Fibroblast of peridontal ligament (primary cell): ENCODE measurements around the gene PRPF6.
A peak's percentile ranks its signal among the peaks of the same experiment; 100 is the strongest.
"Not testable (repeated sequence)": the region's sequence is repeated elsewhere in the genome, so short reads cannot be mapped to it uniquely, and the experiment has no call there.

Experiments
- DNase-seq: peaks from one replicate; pipeline ENCODE4 v3.0.0-alpha.2; 2010; ENCODE audit errors: extremely low read depth

PRPF6 gene

GRCh38 chr20:63973636-63974401, 7.1 kb upstream of the PRPF6 start:
- peak; percentile 78 for DNase-seq

DNA sequence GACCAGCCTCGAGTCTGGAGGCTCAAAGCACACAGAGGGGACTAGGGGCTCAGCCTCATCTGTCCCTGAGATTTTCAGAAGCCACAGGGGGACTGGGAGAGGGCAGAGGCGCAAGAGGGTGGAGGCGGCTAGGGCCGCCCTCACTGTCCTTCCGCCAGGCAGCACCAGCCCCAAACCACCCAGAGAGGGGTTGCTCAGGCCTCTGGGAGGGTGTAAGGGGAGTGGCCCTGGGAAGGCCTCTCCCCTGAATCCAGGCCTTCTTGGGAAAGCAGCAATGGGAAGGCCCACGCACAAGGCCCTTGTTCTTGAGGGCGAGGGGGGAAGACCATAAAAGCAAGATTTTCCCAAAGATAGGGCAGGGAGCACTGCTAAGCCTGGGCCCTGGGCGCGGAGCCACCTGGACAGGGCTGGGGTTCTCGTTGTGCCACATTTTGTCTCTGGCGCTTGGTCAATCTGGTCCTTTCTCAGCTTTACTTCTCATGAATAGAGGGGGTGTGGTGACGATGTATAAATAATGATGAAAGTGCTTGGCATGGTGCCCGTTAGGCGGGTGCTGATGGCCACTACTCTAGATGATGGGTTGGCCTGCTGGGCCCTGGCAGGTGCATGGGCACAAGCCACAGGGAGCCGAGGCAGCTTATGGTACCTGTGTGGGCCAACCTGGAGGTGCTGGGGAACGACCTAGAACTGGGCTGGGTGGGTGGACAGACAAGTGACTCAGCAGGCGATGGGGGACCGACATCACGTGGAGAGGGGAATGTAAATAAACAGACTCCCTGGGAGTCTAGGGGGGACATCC, 6.3 kb upstream of the PRPF6 start:
- DNase-seq = no peak

DNA sequence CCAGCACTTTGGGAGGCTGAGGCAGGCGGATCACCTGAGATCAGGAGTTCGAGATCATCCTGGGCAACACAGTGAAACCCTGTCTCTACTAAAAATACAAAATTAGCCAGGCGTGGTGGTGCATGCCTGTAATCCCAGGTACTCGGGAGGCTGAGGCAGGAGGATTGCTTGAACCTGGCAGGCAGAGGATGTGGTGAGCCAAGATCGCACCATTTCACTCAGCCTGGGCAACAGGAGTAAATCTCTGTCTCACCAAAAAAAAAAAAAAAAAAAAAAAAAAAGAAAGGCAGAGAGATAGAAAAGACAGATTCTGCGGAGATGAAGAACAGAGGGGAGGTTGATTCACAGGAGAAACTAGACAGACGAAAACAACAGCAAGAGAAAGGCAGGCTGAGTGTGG, 4.4 kb upstream of the PRPF6 start:
- not testable (repeated sequence) for DNase-seq

DNA sequence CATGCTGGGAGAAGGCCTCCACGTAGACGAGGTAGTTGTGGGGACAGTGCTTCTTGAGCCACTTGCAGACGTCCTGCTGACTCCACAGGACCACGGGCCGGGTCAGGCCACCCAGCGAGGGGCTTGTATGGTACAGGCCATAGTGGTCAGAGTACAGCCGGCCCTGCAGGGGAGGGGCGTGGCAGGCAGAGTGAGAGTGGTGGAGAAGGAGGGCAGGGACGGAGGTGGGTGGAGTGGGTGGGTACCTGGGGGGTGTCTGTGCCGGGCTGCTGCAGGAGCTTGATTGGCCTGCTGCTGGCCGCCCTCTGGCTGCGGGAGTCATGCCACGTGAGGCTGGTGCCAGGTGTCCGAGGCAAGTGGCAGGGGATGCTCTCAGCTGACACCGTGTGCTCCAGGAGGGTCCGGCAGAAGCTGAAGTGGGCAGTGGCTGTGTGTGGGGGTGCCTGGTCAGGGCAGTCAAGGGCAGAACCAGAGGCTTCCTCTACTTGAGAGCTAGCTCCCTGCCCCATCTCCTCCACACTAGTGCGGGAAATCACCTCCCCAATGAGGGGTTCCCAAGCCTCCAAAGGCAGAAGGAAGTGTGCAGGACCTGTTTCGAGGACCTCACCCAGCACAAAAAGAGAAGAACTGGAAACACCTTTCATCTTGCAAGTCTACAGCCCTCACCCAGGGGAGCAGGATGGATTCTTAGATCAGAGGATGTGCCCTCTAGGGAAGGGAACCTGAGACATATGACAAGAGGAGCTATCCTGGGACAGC, 3.8 kb upstream of the PRPF6 start:
- DNase-seq = no peak

DNA sequence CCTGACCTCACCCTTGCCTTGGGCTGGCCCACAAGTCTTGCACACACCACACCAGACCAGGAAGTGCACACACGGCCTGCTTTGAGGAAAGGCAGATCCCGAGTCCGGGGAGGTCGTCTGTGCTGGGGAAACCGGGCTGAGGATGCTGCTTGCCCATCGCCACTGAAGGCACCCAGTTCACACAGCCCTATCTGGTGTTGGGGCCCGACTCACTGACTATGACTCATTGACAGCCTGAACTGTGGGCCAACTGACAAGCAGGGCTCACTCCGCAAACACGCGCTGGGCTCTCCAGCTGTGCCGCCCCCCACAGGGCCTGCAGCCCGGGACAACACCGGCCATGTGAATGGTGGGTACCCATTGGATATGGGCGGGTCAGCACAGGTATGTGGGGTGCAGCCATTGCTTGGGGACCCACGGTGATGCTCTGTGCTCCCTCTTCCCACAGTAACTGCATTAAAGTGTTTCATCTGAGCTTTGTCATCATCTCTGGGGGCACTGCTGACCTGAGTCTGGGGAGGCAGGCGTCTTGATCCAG, 3.1 kb upstream of the PRPF6 start:
- DNase-seq = peak; percentile 35

DNA sequence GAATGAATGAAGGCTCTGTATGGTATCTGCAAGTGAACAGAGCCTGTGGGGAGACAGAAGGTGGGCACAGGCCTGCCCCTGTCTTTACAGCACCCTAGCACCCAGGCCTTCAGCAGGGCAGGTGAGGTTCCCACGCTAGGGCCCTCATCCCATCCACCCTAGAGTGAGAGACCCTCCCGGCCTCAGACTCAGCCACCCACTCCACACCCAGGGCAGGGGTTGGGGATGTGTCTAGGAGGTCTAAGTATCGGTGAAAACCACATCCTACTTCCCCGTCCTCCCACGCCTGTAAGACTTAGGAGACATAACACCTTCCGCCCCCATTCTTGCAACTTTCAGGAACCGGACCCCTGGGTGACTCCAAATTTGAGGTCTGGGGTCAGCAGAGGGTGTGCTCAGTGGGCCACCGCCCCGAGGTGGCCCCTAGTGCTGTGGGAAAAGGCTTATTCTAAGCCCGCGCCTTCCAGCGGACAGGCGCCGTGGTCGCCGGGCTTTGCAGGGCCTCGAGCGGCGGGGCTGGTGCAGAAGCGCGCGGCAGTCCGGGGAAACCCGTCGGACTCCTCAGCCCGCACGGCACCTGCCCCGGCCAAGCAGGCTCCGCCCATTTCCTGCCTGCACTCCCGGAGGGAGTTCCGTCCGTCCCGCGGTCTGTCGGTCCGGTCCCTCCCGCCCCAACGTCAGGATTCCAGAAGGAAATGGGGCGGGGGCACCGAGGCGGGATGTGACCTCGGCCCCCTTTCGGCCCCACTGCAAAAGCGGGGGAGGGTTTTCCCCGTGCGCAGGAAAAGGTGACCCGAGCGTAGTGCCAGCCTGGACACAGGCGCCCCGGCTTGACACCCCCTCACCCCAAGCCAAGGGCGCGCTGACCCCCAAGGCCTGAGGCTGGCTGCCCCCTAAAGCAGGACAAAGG, 2.4 kb upstream of the PRPF6 start:
- no peak for DNase-seq

GRCh38 chr20:63979229-63979556, 1.7 kb upstream of the PRPF6 start:
- no peak for DNase-seq

DNA sequence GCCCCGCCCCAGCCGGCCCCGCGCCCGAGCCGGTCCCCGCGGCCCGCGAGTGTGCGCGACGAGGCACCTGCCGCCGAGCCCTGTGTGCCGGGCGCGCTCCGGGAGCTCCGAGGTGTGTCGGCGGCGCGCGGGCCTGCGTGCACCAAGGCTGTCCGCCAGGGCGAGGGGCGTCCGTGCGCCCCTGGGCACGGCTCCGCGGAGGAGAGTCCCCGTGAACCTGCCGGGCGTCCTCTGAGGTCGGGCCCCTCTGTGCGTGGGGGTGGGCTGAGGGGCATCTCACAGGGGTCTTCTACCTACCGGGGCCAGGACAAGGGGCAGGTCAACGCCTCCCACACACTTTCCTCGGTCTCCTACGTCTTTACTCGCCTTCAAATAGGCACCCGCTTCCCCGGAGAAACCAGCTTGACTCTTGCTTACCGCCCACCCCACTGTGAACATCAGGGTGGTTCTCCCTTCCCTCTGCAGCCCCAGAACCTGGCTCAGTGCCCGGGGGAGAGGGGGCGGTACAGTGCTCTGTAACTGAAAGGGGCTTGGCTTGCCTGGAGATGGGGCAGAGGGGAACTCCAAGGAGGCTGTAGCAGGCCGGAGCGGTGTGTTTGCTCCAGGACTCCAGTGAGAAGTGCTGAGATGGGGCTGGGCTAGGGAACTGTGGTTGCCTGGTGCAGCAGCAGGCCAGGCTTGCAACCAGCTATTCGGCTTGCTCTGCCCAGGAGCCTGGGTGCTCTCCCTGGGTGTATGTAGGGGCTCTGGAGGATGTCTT, 1.2 kb upstream of the PRPF6 start, which contains the start of gene SAMD10:
TSS of gene SAMD10 (minus strand) at position 86 of the 760 bp plus-strand sequence. CDS start 175 bp downstream, outside the sequence.
- no peak for DNase-seq

DNA sequence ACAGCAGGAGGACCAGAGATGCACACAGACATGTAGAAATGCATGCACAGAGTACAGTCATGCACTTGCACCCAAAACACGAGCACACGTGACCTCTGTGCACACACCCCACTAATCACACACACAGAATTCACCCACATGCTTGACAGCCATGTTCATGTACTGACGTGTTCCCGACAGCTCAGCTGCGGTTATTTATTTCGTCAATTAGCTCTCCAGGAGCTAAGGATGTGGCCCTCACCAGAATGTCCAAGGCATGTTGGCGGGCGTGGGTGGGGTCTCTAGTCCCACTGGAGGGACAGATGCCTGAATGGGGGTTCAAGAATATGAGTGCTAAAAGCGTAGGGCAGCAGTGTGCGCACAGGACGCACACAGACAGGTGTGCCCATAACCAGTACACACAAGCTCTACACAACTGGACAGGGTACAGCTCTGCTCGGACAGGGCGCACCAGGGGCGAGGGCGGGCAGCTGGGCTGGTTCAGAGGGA, 571 bp upstream of the PRPF6 start:
- DNase-seq = no peak

- DNase-seq = no peak
Measured at GRCh38 chr20:63982937-63983336, 2.0 kb downstream of the PRPF6 start.

DNA sequence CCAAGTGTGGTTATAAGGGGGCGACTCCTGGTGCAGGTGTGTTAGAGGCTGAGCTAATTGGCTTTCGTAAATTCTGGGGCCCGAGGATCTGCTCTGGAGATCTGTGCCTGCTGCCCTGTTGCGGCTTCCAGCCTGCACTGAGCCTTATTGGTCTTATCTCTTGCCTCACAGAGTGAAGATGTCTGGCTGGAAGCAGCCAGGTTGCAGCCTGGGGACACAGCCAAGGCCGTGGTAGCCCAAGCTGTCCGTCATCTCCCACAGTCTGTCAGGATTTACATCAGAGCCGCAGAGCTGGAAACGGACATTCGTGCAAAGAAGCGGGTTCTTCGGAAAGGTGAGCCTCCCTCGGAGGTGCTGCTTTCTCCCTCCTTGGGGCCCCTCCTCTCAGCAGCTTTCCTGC, 20.0 kb downstream of the PRPF6 start:
- DNase-seq = no peak

- DNase-seq = no peak
Measured at GRCh38 chr20:64001607-64002011, 20.7 kb downstream of the PRPF6 start.

GRCh38 chr20:64003960-64004725, 23.2 kb downstream of the PRPF6 start:
- DNase-seq = no peak

GRCh38 chr20:64005394-64005793, 24.5 kb downstream of the PRPF6 start:
- DNase-seq = no peak

DNA sequence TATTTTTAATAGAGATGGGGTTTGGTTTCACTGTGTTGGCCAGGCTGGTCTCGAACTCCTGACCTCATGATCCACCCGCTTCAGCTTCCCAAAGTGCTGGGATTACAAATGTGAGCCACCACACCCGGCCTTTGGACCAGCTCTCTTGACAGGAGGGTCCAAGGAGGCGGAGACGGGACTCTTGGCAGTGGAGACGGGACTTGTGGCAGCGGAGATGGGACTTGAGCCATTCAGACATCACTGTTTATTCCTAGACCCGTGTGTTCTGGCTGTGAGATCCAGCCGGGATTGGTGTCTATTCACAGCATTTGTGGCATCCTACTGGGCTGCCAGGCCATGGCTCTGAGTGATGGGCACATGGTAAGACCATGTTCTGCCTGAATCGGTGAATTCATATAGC, 25.6 kb downstream of the PRPF6 start:
- no peak for DNase-seq

DNA sequence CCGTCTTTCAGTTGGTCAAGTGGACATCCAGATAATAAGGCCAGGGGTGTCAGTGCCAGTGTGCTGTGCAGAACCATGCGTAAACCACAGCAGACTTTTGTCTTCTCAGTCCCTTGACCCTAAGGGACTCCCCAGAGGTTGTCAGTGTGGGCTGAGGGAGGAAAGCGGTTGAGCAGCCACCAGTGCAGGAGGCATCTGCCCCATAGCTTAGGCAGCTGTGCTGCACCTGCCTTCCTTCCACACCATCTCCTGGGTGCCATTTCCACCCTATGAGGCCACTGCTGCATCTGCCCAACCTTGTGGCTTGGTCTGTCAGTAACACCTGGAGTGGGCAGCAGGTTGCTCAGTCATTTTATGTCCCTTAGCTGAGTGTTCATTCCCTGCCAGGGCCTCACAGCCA, 26.0 kb downstream of the PRPF6 start:
- no peak for DNase-seq

DNA sequence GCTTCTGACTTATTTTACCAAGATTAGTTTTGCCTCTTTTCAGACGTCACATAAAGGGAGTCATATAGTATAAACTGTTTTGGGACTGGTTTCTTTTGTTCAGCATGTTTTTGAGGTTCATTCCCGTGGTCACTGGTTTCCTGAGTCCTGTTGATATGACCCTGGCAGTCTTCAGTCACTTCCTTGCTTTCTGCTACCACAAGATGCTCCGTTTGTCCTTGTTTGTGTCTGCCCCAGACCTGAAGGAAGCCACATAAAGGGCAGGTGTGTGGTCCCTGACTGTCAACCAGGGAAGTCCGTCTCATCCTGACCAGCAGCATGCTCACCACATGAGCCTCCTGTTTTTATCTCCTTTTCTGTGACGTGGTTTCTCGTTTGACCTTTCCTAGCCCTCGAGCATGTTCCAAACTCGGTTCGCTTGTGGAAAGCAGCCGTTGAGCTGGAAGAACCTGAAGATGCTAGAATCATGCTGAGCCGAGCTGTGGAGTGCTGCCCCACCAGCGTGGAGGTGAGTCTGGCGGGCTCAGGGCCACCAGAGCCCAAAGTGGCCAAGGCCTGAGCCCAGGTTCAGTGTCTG, 29.0 kb downstream of the PRPF6 start:
- no peak for DNase-seq

DNA sequence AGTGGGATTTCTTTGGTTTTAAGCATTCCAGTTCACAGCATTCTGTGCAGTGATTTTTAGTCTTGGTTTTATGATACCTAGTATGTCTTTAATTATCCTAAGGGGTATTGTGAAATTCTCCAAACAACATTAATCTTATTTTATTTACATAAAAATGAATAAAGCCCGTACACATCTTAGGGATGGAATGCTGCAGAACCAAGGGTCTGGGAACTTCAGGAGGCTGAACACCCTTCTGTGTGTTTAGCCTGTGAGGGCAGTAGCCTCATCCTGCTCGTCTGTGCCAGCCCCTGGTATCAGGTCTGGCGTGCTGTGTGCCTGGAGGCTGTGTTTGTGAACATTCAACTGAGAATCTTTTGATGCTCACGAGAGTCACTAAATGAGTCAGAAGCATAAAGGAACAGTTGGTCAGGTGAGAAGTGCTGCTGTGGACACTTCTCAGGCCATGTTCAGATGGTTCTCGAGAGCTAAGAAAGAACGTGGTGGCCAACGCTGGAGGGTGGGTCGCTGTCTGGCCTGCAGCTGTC, 29.8 kb downstream of the PRPF6 start:
- peak; percentile 14 for DNase-seq

- no peak for DNase-seq
Measured at GRCh38 chr20:64011366-64011779, 30.4 kb downstream of the PRPF6 start.
